Stomach (tissue), 4 donors: ENCODE data around the gene ZNF397.

Experiments
- CTCF ChIP-seq, 7 experiments: fragments of 450-650 bp in 4 of 7; fragments of 200-600 bp in 3 of 7; sonication (generic) in 3 of 7; IDR thresholded peaks; one replicate each; pipeline ENCODE4 v1.5.1; 2016 to 2019; ENCODE audit warnings: antibody characterized with exemption in 7 of 7, control low read depth in 2 of 7, mild to moderate bottlenecking in 1 of 7
- POLR2A ChIP-seq, 4 donors: fragments of 450-650 bp; IDR thresholded peaks; one replicate each; pipeline ENCODE4 v1.6.1; 2016; ENCODE audit warnings: antibody characterized with exemption in 4 of 4, control low read depth in 2 of 4, mild to moderate bottlenecking in 1 of 4, moderate library complexity in 1 of 4
- POLR2AphosphoS5 ChIP-seq, 3 donors: sonication (generic); formaldehyde crosslinking; IDR thresholded peaks; one replicate each; pipeline ENCODE4 v1.6.1; 2016; ENCODE audit warnings: antibody characterized with exemption in 3 of 3

- no peak for TF ChIP-seq POLR2AphosphoS5 (IDR thresholded peaks at IDR 0.05)
- TF ChIP-seq POLR2A (IDR thresholded peaks at IDR 0.05): no peak
- no peak for TF ChIP-seq CTCF (IDR thresholded peaks at IDR 0.05)
Measured at GRCh38 chr18:35193316-35193715, 47.5 kb upstream of the ZNF397 start.
